Subcutaneous abdominal adipose tissue (tissue), 5 donors: Measurements from ENCODE around the gene ZMYND8.

Experiments used
- H3K27ac ChIP-seq: one replicate; pipeline ENCODE4 v1.7.0; 2013; ENCODE audit warnings: low read depth, mild to moderate bottlenecking, inconsistent platforms, low read length, moderate library complexity
- H3K27me3 ChIP-seq, 5 donors: one replicate each; pipeline ENCODE4 v1.7.0; 2013; ENCODE audit warnings: low read length in 5 of 5, inconsistent platforms in 1 of 5; ENCODE audit not compliant: control insufficient read depth in 5 of 5, insufficient read depth in 4 of 5
- H3K36me3 ChIP-seq, 5 donors: one replicate each; pipeline ENCODE4 v1.7.0; 2013; ENCODE audit warnings: low read length in 5 of 5; ENCODE audit not compliant: control insufficient read depth in 5 of 5, insufficient read depth in 5 of 5
- H3K4me1 ChIP-seq, 5 donors: one replicate each; pipeline ENCODE4 v1.7.0; 2013; ENCODE audit warnings: low read length in 5 of 5, mild to moderate bottlenecking in 3 of 5, moderate library complexity in 1 of 5; ENCODE audit not compliant: control insufficient read depth in 5 of 5, insufficient read depth in 5 of 5
- H3K4me3 ChIP-seq, 5 donors: one replicate each; pipeline ENCODE4 v1.7.0; 2013; ENCODE audit warnings: low read length in 5 of 5, low read depth in 1 of 5
- H3K9ac ChIP-seq, 5 donors: one replicate each; pipeline ENCODE4 v1.7.0; 2013; ENCODE audit warnings: low read length in 5 of 5, mild to moderate bottlenecking in 4 of 5, moderate library complexity in 3 of 5
- H3K9me3 ChIP-seq, 5 donors: one replicate each; pipeline ENCODE4 v1.7.0; 2013; ENCODE audit warnings: low read length in 5 of 5; ENCODE audit not compliant: control insufficient read depth in 5 of 5
- donor health status: healthy.
- donor health status: healthy.
- donor health status: healthy.
- donor health status: healthy.
- donor health status: healthy.

Gene ZMYND8

GRCh38 chr20:47300071-47300470, 56.4 kb downstream of the ZMYND8 start:
- H3K4me3 ChIP-seq: no peak overlapping the region
- H3K27ac ChIP-seq: no peak overlapping the region
- H3K4me1 ChIP-seq: peaks cover 0 to 15% (median 2%) of the 10 kb centered on the region in 5 donors
- no peak overlapping the region for H3K9ac ChIP-seq
- H3K9me3 ChIP-seq: no peaks in the 10 kb centered on the region
- H3K27me3 ChIP-seq: no peaks in the 10 kb centered on the region
- peaks cover 13 to 52% (median 38%) of the 10 kb centered on the region in 5 donors for H3K36me3 ChIP-seq

- H3K4me1 ChIP-seq: peaks cover 0 to 4% (median 0%) of the 10 kb centered on the region in 5 donors
- H3K36me3 ChIP-seq: peaks cover 20 to 67% (median 42%) of the 10 kb centered on the region in 5 donors
- H3K27me3 ChIP-seq: no peaks in the 10 kb centered on the region
- H3K27ac ChIP-seq: no peak overlapping the region
- no peak overlapping the region for H3K9ac ChIP-seq
- no peak overlapping the region for H3K4me3 ChIP-seq
- H3K9me3 ChIP-seq: no peaks in the 10 kb centered on the region
Measured at GRCh38 chr20:47298624-47299023, 57.9 kb downstream of the ZMYND8 start.

DNA sequence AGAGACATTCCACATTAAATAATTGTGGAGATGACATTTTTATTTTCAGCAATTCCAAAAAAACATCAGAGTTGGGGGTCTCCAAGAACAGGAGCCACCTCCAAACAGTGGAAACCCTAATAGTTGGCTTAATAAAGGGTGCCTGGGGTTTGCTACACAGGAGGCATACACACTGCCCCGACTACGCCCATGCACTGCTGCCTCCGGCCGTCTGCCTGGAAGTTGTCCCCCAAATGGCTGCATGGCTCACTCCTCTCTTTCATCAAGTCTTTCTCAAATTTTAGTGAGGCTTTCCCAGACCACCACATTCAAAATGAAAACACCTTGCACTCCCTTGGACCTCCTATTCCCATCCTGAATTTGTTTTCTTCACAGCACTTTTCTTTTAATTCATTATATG, 58.8 kb downstream of the ZMYND8 start:
- Histone ChIP-seq H3K36me3 (peaks cover 22 to 66% (median 46%) of the 10 kb centered on the region in 5 donors), H3K27me3 (no peaks in the 10 kb centered on the region), H3K9me3 (no peaks in the 10 kb centered on the region), H3K27ac (no peak overlapping the region), H3K4me1 (no peaks in the 10 kb centered on the region), H3K9ac (no peak overlapping the region), H3K4me3 (no peak overlapping the region)

GRCh38 chr20:47296950-47297349, 59.5 kb downstream of the ZMYND8 start:
- Histone ChIP-seq H3K9ac (no peak overlapping the region), H3K27ac (no peak overlapping the region), H3K4me1 (no peaks in the 10 kb centered on the region), H3K9me3 (no peaks in the 10 kb centered on the region), H3K36me3 (peaks cover 22 to 66% (median 46%) of the 10 kb centered on the region in 5 donors), H3K4me3 (no peak overlapping the region), H3K27me3 (no peaks in the 10 kb centered on the region)

- no peak overlapping the region for H3K27ac ChIP-seq
- no peak overlapping the region for H3K9ac ChIP-seq
- H3K36me3 ChIP-seq: peaks cover 32 to 72% (median 56%) of the 10 kb centered on the region in 5 donors
- no peaks in the 10 kb centered on the region for H3K9me3 ChIP-seq
- no peaks in the 10 kb centered on the region for H3K4me1 ChIP-seq
- H3K27me3 ChIP-seq: no peaks in the 10 kb centered on the region
- H3K4me3 ChIP-seq: no peak overlapping the region
Measured at GRCh38 chr20:47295921-47296426, 60.5 kb downstream of the ZMYND8 start.

DNA sequence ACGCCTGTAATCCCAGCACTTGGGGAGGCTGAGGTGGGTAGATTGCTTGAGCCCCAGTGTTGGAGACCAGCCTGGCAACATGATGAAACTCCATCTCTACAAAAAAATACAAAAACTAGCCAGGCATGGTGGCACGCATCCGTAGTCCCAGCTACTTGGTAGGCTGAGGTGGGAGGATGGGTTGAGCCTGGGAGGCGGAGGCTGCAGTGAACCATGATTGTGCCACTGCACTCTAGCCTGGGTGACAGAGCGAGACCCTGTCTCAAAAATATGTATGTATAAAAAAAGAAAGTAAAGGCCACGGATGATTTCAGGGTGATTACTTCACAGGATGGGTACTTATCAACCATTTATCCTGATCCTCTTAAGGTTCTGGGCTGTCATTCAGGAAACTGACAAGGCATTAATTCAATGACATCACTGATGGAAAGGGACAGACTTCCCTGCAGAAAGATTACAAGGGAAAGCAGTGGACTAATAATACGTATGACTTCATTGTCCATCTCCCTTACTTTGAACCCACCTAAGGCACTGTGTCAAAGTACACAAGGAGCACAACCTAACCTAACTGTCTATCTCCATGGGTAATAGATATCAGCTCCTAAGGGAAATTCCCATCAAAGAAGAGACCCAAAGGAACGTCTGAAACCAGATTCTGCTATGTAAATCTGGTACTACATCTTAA, 61.2 kb downstream of the ZMYND8 start:
- H3K9ac ChIP-seq: no peak overlapping the region
- H3K4me1 ChIP-seq: no peaks in the 10 kb centered on the region
- peaks cover 34 to 71% (median 59%) of the 10 kb centered on the region in 5 donors for H3K36me3 ChIP-seq
- no peak overlapping the region for H3K4me3 ChIP-seq
- no peaks in the 10 kb centered on the region for H3K27me3 ChIP-seq
- H3K27ac ChIP-seq: no peak overlapping the region
- no peaks in the 10 kb centered on the region for H3K9me3 ChIP-seq

DNA sequence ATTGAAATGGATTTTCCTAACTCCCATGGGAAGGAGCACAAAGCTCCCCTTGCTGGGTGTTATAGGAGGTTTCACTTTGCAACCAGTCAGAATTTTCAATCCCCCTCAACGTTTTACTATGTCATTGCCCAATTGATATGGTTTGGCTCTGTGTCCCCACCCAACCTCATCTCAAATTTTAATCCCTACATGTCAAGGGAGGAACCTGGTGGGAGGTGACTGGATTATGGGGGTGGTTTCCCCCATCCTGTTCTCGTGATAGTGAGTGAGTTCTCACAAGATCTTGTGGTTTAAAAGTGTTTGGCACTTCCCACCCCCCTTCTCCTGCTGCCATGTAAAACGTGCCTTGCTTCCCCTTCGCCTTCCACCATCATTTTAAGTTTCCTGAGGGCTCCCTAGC, 62.9 kb downstream of the ZMYND8 start:
- no peaks in the 10 kb centered on the region for H3K4me1 ChIP-seq
- H3K27ac ChIP-seq: no peak overlapping the region
- no peaks in the 10 kb centered on the region for H3K9me3 ChIP-seq
- H3K9ac ChIP-seq: no peak overlapping the region
- no peaks in the 10 kb centered on the region for H3K27me3 ChIP-seq
- H3K4me3 ChIP-seq: no peak overlapping the region
- peaks cover 42 to 83% (median 69%) of the 10 kb centered on the region in 5 donors for H3K36me3 ChIP-seq

DNA sequence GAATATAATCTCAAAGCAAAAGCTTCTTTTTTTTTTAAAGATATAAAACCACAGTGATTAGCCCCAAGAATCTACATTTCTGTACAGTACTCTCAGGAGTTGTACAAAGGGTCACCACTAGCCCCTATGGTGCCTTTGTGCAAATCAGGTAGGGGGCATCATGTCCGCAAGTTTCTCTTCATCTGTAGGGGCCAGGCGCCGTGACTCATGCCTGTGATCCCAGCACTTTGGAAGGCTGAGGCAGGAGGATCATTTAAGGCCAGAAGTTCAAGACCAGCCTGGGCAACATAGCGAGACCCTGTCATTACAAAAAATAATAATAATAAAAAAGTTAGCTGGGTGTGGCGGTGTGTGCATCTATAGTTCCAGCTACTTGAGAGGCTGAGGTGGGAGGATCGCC, 63.9 kb downstream of the ZMYND8 start:
- H3K27me3 ChIP-seq: no peaks in the 10 kb centered on the region
- no peak overlapping the region for H3K4me3 ChIP-seq
- no peak overlapping the region for H3K27ac ChIP-seq
- peaks cover 44 to 80% (median 64%) of the 10 kb centered on the region in 5 donors for H3K36me3 ChIP-seq
- no peak overlapping the region for H3K9ac ChIP-seq
- peaks cover 0 to 1% (median 0%) of the 10 kb centered on the region in 5 donors for H3K4me1 ChIP-seq
- no peaks in the 10 kb centered on the region for H3K9me3 ChIP-seq

- Histone ChIP-seq H3K36me3 (peaks cover 48 to 80% (median 62%) of the 10 kb centered on the region in 5 donors), H3K4me1 (peaks cover 0 to 1% (median 0%) of the 10 kb centered on the region in 5 donors), H3K9me3 (no peaks in the 10 kb centered on the region), H3K27me3 (no peaks in the 10 kb centered on the region), H3K27ac (no peak overlapping the region), H3K4me3 (no peak overlapping the region), H3K9ac (no peak overlapping the region)
Measured at GRCh38 chr20:47290666-47291430, 65.7 kb downstream of the ZMYND8 start.

- Histone ChIP-seq H3K27ac (no peak overlapping the region), H3K9ac (no peak overlapping the region), H3K36me3 (peaks cover 46 to 79% (median 62%) of the 10 kb centered on the region in 5 donors), H3K9me3 (no peaks in the 10 kb centered on the region), H3K4me3 (no peak overlapping the region), H3K27me3 (no peaks in the 10 kb centered on the region), H3K4me1 (peaks cover 0 to 1% (median 0%) of the 10 kb centered on the region in 5 donors)
Measured at GRCh38 chr20:47290008-47290407, 66.5 kb downstream of the ZMYND8 start.
